HG02943 (cell line): ENCODE results near the gene SLCO1A2.
"Not testable (repeated sequence)": the region's sequence is repeated elsewhere in the genome, so short reads cannot be mapped to it uniquely, and the experiment has no call there.

Source experiments
- ATAC-seq: cut with Tn5 transposase; IDR thresholded peaks from one replicate; pipeline ENCODE4 v1.9.1; 2021; ENCODE audit warnings: mild to moderate bottlenecking, low read depth, moderate library complexity; ENCODE audit not compliant: unreplicated experiment

Gene SLCO1A2

GRCh38 chr12:21334771-21335325 is at the start of gene SLCO1A2:
TSS of gene SLCO1A2 (minus strand) at chr12:21334917. CDS start at chr12:21334647, 270 bp downstream.
- no peak for ATAC-seq

- no peak for ATAC-seq
These were observed 49.5 kb upstream of the SLCO1A2 start for GRCh38 chr12:21384261-21384660.

- ATAC-seq = not testable (repeated sequence)
These were observed 46.6 kb upstream of the SLCO1A2 start for GRCh38 chr12:21381320-21381719.

GRCh38 chr12:21379218-21379617 is 44.5 kb upstream of the SLCO1A2 start:
- no peak for ATAC-seq

GRCh38 chr12:21372602-21373001 is 37.9 kb upstream of the SLCO1A2 start, which contains the start of gene IAPP:
TSS of gene IAPP (plus strand) at chr12:21372902. CDS start at chr12:21373352, 450 bp downstream.
- ATAC-seq = no peak

- ATAC-seq = no peak
These were observed 36.2 kb upstream of the SLCO1A2 start for GRCh38 chr12:21370845-21371449.

- no peak for ATAC-seq
These were observed 34.6 kb upstream of the SLCO1A2 start for GRCh38 chr12:21369141-21369980.

GRCh38 chr12:21360632-21361031 is 25.9 kb upstream of the SLCO1A2 start:
- ATAC-seq = not testable (repeated sequence)

GRCh38 chr12:21354641-21355040 is 19.9 kb upstream of the SLCO1A2 start:
- no peak for ATAC-seq

GRCh38 chr12:21353948-21354347 is 19.2 kb upstream of the SLCO1A2 start:
- ATAC-seq = no peak

GRCh38 chr12:21353487-21353886 is 18.8 kb upstream of the SLCO1A2 start:
- ATAC-seq = no peak

- ATAC-seq = no peak
These were observed 16.3 kb upstream of the SLCO1A2 start for GRCh38 chr12:21350975-21351374.

- no peak for ATAC-seq
These were observed 12.0 kb upstream of the SLCO1A2 start for GRCh38 chr12:21346542-21347205.

GRCh38 chr12:21343636-21344035 is 8.9 kb upstream of the SLCO1A2 start:
- no peak for ATAC-seq

GRCh38 chr12:21341769-21342168 is 7.1 kb upstream of the SLCO1A2 start:
- no peak for ATAC-seq

- ATAC-seq = no peak
These were observed 5.7 kb upstream of the SLCO1A2 start for GRCh38 chr12:21340403-21340802.

GRCh38 chr12:21339921-21340320 is 5.2 kb upstream of the SLCO1A2 start:
- no peak for ATAC-seq

GRCh38 chr12:21337959-21338744 is 3.4 kb upstream of the SLCO1A2 start:
- ATAC-seq = no peak

- no peak for ATAC-seq
These were observed 2.7 kb upstream of the SLCO1A2 start for GRCh38 chr12:21337453-21337852.

- ATAC-seq = no peak
These were observed 1.9 kb upstream of the SLCO1A2 start for GRCh38 chr12:21336656-21337055.
